OCI-LY7 (cell line): ENCODE measurements around the gene TJAP1. TPM values are rescaled to one million over a fixed set of nuclear protein-coding genes. Genes with fewer than 3 reads are reported as not detected.

ENCODE experiments used
- BruUV-seq: library from RNA; stranded (reverse); fragments of 400-500 nt; replicated peaks from 2 replicates; lab custom pipeline; 2021; lab: Mats Ljungman, UMichigan
- CTCF ChIA-PET: fragments of 300-600 bp; sonication (Branson Sonifier 250); formaldehyde crosslinking; loops from one replicate; lab custom pipeline; 2022; ENCODE audit warnings: antibody characterized with exemption; ENCODE audit not compliant: unreplicated experiment; lab: Charles Lee
- POLR2A ChIA-PET: fragments of 300-600 bp; sonication (Branson Sonifier 250); formaldehyde crosslinking; loops from one replicate; lab custom pipeline; 2022; ENCODE audit warnings: antibody characterized with exemption; lab: Charles Lee
- DNase-seq: peaks from one replicate; pipeline ENCODE4 v3.0.0-alpha.2; 2015; ENCODE audit warnings: low spot score
- H2AFZ ChIP-seq: fragments of 200-600 bp; sonication (generic), shearing (Covaris generic); 2 replicates; pipeline ENCODE4 v1.6.1; 2014; ENCODE audit warnings: mild to moderate bottlenecking, antibody characterized with exemption, low read length, moderate library complexity
- H3K27ac ChIP-seq: fragments of 200-600 bp; sonication (generic); 2 replicates; pipeline ENCODE4 v1.5.1; 2014; ENCODE audit warnings: mixed run types, low read depth, mild to moderate bottlenecking, moderate library complexity, low read length, inconsistent platforms; ENCODE audit not compliant: poor library complexity, severe bottlenecking
- H3K36me3 ChIP-seq: fragments of 200-600 bp; sonication (generic); 2 replicates; pipeline ENCODE4 v1.6.1; 2014; ENCODE audit warnings: mild to moderate bottlenecking, antibody characterized with exemption, low read length, moderate library complexity, mixed read lengths; ENCODE audit not compliant: insufficient read depth
- H3K4me1 ChIP-seq: fragments of 200-600 bp; sonication (generic); 2 replicates; pipeline ENCODE4 v1.5.1; 2014; ENCODE audit warnings: mild to moderate bottlenecking, low read length; ENCODE audit not compliant: insufficient read depth, poor library complexity, severe bottlenecking
- H3K4me2 ChIP-seq: fragments of 200-600 bp; sonication (generic); 2 replicates; pipeline ENCODE4 v1.6.1; 2014; ENCODE audit warnings: mild to moderate bottlenecking, low read length
- H3K4me3 ChIP-seq: fragments of 200-600 bp; sonication (generic); 2 replicates; pipeline ENCODE4 v1.5.1; 2014; ENCODE audit warnings: mild to moderate bottlenecking, low read depth, low read length; ENCODE audit not compliant: poor library complexity, severe bottlenecking
- H3K79me2 ChIP-seq: fragments of 200-600 bp; sonication (generic); 2 replicates; pipeline ENCODE4 v1.6.1; 2016; ENCODE audit warnings: low read depth, mild to moderate bottlenecking, low read length, moderate library complexity, mixed read lengths; ENCODE audit not compliant: insufficient read depth
- H3K9me2 ChIP-seq: fragments of 200-600 bp; sonication (generic); 2 replicates; pipeline ENCODE4 v1.6.1; 2016; ENCODE audit warnings: mild to moderate bottlenecking, low read length, mixed read lengths; ENCODE audit not compliant: insufficient read depth
- H3K9me3 ChIP-seq: fragments of 200-600 bp; sonication (generic); 2 replicates; pipeline ENCODE4 v1.6.1; 2014; ENCODE audit warnings: mild to moderate bottlenecking, mixed run types, low read length, mixed read lengths
- H4K20me1 ChIP-seq: fragments of 200-600 bp; sonication (generic); 2 replicates; pipeline ENCODE4 v1.6.1; 2014; ENCODE audit warnings: mild to moderate bottlenecking, antibody characterized with exemption, low read length, moderate library complexity, mixed read lengths; ENCODE audit not compliant: insufficient read depth
- EZH2phosphoT487 ChIP-seq: fragments of 200-600 bp; sonication (generic); IDR thresholded peaks from 2 replicates; pipeline ENCODE4 v1.6.1; 2018; ENCODE audit warnings: low read depth, borderline replicate concordance, mild to moderate bottlenecking, mixed run types, antibody characterized with exemption, low read length, moderate library complexity, mixed read lengths
- intact Hi-C: fragments of 100-400 bp; cut with micrococcal nuclease; formaldehyde crosslinking; loops from one replicate; pipeline ENCODE4 v1.10.0; 2022; ENCODE audit not compliant: unreplicated experiment
- total RNA-seq, 2 experiments: library from RNA; depleted of rRNA in 1 of 2; stranded (reverse); fragments of >200 nt in 1 of 2; shearing (Covaris generic) in 1 of 2; gene quantifications; 2 replicates each; pipeline ENCODE4 v1.2.3, GENCODE V29; 2014 to 2022
- TF ChIP-seq, protein P1 (sequence below): fragments of 200-600 bp; sonication (generic); conservative IDR thresholded peaks from 2 replicates; pipeline ENCODE4 v1.5.1; 2014; ENCODE audit warnings: mild to moderate bottlenecking, antibody characterized with exemption, low read length, moderate library complexity, mixed read lengths

The TJAP1 gene
- total RNA-seq, 2 experiments from 2014 or later = 16.7 to 34.4 TPM

DNA sequence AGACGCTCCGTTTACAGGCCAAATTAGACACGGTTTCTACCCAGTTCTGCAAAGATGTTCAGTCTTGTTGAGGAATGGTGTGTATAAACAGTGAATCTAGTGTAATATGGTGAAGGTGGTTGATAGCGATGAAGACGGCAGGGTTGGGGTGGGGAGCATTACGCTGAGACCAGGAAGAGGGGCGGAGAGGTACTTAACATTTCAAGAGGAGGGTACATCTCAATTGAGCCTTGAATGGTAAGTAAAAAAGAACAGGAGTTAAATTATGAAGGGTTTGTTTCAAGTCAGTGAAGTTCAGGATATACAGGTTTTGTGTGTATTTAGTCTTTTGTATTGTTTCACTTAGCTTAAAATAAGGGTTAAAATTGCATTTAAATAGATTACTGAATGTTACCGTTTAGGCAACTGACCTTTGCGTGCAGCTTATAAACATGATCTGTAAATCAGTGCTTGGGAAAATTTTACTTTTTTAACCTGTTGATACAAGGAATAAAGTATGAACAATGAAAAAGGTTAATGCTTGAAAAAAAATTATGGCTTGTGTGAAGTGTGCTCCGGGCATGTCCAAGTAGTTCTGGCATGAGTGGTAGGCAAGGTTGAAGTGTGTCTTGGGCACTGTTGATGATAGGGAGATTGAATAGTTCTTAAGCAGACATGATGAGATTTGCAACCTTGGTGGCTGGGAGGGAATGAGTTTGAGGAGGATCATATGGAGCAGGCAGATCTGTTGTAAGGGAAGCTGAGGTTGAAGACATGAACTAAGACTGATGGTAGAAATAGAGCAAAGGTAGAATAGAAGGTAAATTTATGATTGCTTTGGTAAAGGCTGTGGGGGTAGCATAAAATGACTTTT is 40.4 kb downstream of the TJAP1 start:
- Histone ChIP-seq H4K20me1 (peaks cover 9% of the 10 kb centered on the region; the same call in 1 of the 2 replicates), H2AFZ (peak overlapping the region; percentile 78; the same call in 1 of the 2 replicates), H3K9me3 (no peaks in the 10 kb centered on the region), H3K79me2 (peaks cover 42% of the 10 kb centered on the region), H3K27ac (peak overlapping the region; percentile 52), H3K4me2 (peak overlapping the region; percentile 96), H3K4me3 (peak overlapping the region; percentile 95), H3K4me1 (peaks cover 20% of the 10 kb centered on the region), H3K9me2 (no peaks in the 10 kb centered on the region), H3K36me3 (peaks cover 67% of the 10 kb centered on the region)
- peak; percentile 48 for DNase-seq
- TF ChIP-seq, protein P1, sequence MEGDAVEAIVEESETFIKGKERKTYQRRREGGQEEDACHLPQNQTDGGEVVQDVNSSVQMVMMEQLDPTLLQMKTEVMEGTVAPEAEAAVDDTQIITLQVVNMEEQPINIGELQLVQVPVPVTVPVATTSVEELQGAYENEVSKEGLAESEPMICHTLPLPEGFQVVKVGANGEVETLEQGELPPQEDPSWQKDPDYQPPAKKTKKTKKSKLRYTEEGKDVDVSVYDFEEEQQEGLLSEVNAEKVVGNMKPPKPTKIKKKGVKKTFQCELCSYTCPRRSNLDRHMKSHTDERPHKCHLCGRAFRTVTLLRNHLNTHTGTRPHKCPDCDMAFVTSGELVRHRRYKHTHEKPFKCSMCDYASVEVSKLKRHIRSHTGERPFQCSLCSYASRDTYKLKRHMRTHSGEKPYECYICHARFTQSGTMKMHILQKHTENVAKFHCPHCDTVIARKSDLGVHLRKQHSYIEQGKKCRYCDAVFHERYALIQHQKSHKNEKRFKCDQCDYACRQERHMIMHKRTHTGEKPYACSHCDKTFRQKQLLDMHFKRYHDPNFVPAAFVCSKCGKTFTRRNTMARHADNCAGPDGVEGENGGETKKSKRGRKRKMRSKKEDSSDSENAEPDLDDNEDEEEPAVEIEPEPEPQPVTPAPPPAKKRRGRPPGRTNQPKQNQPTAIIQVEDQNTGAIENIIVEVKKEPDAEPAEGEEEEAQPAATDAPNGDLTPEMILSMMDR = no peak
- TF ChIP-seq EZH2phosphoT487 = no peak
- POLR2A ChIA-PET = interaction anchor here (0.5 to 2.0 kb wide), 9 partner anchors 11 to 602 kb away, joined by 3 to 6 read pairs (median 3); partner anchors contain the start of genes ABCC10 and GTPBP2
- BruUV-seq = no TSS peak
- CTCF ChIA-PET = interaction anchor here (1.0 kb wide), 1 partner anchor 11 kb away, joined by 3 read pairs; no protein-coding TSS in a partner anchor
- intact Hi-C loops = loop anchor here (10.0 kb wide), 1 partner anchor 557 kb away; no protein-coding TSS in a partner anchor

DNA sequence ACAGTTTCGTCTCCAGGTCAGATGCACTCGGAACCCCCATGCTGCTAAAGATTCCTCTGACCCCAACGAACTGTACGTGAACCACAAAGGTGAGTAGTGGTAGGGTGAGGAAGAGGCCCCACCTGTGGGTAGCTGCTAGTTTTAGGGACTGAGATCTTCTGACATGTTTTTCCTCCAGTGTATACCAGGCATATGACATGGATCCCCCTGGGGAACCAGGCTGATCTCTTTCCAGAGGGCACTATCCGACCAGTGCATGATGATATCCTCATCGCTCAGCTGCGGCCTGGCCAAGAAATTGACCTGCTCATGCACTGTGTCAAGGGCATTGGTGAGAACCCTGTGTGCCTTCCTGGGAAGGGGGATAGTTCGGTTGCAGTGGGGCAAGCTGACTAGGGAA is 42.7 kb downstream of the TJAP1 start:
- H4K20me1 ChIP-seq = peaks cover 9% of the 10 kb centered on the region; the same call in 1 of the 2 replicates
- H3K9me2 ChIP-seq = no peaks in the 10 kb centered on the region
- H3K4me2 ChIP-seq = no peak overlapping the region
- no peaks in the 10 kb centered on the region for H3K9me3 ChIP-seq
- intact Hi-C loops = no loop called here
- H3K27ac ChIP-seq = no peak overlapping the region
- H3K79me2 ChIP-seq = peaks cover 42% of the 10 kb centered on the region
- no peak for TF ChIP-seq EZH2phosphoT487
- TF ChIP-seq, protein P1 = no peak
- ChIA-PET POLR2A (no interaction called here), CTCF (no interaction called here)
- DNase-seq = no peak
- H3K4me3 ChIP-seq = no peak overlapping the region
- H2AFZ ChIP-seq = no peak overlapping the region
- no TSS peak for BruUV-seq
- peaks cover 20% of the 10 kb centered on the region for H3K4me1 ChIP-seq
- H3K36me3 ChIP-seq = peaks cover 71% of the 10 kb centered on the region
